Measurements from ENCODE around the gene CALCOCO1. TPM values are rescaled to one million over a fixed set of nuclear protein-coding genes. Genes with fewer than 3 reads are reported as not detected.

CALCOCO1 gene
- total RNA-seq, 1 experiment from 2014 or later = 48.0 TPM

- H3K4me1 ChIP-seq (ENCODE audit: control insufficient read depth, insufficient read depth, low read length) = peaks cover 13% of the 10 kb centered on the region
- H3K27me3 ChIP-seq (ENCODE audit: control insufficient read depth, insufficient read depth, low read length) = 0 out of 2 replicates have a peak, but pooled peaks cover 6% of the 10 kb centered on the region
- no peaks in the 10 kb centered on the region for H3K36me3 ChIP-seq (ENCODE audit: control insufficient read depth, insufficient read depth, low read length)
- TF ChIP-seq TCF7L2 (IDR thresholded peaks at IDR 0.05; ENCODE audit: low read depth, low read length) = no peak; the same call in 1 of the 2 replicates
- peak; percentile 60; the same call in 1 of the 2 replicates for TF ChIP-seq POLR2AphosphoS5 (IDR thresholded peaks at IDR 0.05; ENCODE audit: low read depth, low read length)
- TF ChIP-seq SIN3A (IDR thresholded peaks at IDR 0.05; ENCODE audit: borderline replicate concordance, insufficient read depth, low read depth, low read length) = no peak
- TF ChIP-seq REST (IDR thresholded peaks at IDR 0.05; ENCODE audit: insufficient read depth in 1 of 2, low read depth in 2 of 2, low read length in 1 of 2) = no peak
- peak; percentile 100 for TF ChIP-seq CTCF (IDR thresholded peaks at IDR 0.05)
- DNase-seq (ENCODE audit: low read depth, low spot score) (peak; percentile 80), ATAC-seq (peak; percentile 93)
- no TSS peak for BruUV-seq (replicated peaks)
- H3K27ac ChIP-seq (ENCODE audit: low read length) = peak overlapping the region; percentile 25; the same call in 1 of the 2 replicates
- intact Hi-C loops (cut with micrococcal nuclease; ENCODE audit: unreplicated experiment) = no loop called here
- POLR2A ChIA-PET = no interaction called here
- H3K9me3 ChIP-seq (ENCODE audit: control insufficient read depth, insufficient read depth, low read depth, low read length) = no peaks in the 10 kb centered on the region
- in situ Hi-C loops (cut with HindIII; ENCODE audit: low pct_unique_long_range_greater_than_20kb, low sequenced_read_pairs) = no loop called here
- H3K4me3 ChIP-seq (ENCODE audit: low read depth in 2 of 2, low read length in 2 of 2) = no peak overlapping the region
- CTCF ChIA-PET = interaction anchor here (0.5 to 4.9 kb wide), 15 partner anchors 10 to 462 kb away, joined by 3 to 45 read pairs (median 3); partner anchors contain the start of gene HOXC8
Measured at GRCh38 chr12:53746592-53747092, 19.4 kb upstream of the CALCOCO1 start.

GRCh38 chr12:53744751-53745150 lies 17.5 kb upstream of the CALCOCO1 start:
- no peaks in the 10 kb centered on the region for H3K36me3 ChIP-seq (ENCODE audit: control insufficient read depth, insufficient read depth, low read length)
- TF ChIP-seq SIN3A (IDR thresholded peaks at IDR 0.05; ENCODE audit: borderline replicate concordance, insufficient read depth, low read depth, low read length) (no peak), POLR2AphosphoS5 (IDR thresholded peaks at IDR 0.05; ENCODE audit: low read depth, low read length) (no peak)
- in situ Hi-C loops (cut with HindIII; ENCODE audit: low pct_unique_long_range_greater_than_20kb, low sequenced_read_pairs) = no loop called here
- H3K27me3 ChIP-seq (ENCODE audit: control insufficient read depth, insufficient read depth, low read length) = 0 out of 2 replicates have a peak, but pooled peaks cover 6% of the 10 kb centered on the region
- POLR2A ChIA-PET = interaction anchor here (0.6 kb wide), 1 partner anchor 264 kb away, joined by 17 read pairs; the partner anchor contains the start of gene HOXC8
- H3K4me1 ChIP-seq (ENCODE audit: control insufficient read depth, insufficient read depth, low read length) = 0 out of 2 replicates have a peak, but pooled peaks cover 2% of the 10 kb centered on the region
- no peak overlapping the region for H3K4me3 ChIP-seq (ENCODE audit: low read depth in 2 of 2, low read length in 2 of 2)
- DNase-seq (ENCODE audit: low read depth, low spot score) = no peak
- intact Hi-C loops (cut with micrococcal nuclease; ENCODE audit: unreplicated experiment) = no loop called here
- no peaks in the 10 kb centered on the region for H3K9me3 ChIP-seq (ENCODE audit: control insufficient read depth, insufficient read depth, low read depth, low read length)
- no peak overlapping the region for H3K27ac ChIP-seq (ENCODE audit: low read length)
- ATAC-seq = no peak
- CTCF ChIA-PET = interaction anchor here (0.6 to 4.9 kb wide), 4 partner anchors 12 to 208 kb away, joined by 3 to 45 read pairs (median 14); no protein-coding TSS in a partner anchor
- BruUV-seq (replicated peaks) = no TSS peak

GRCh38 chr12:53744130-53744441 lies 16.8 kb upstream of the CALCOCO1 start:
- intact Hi-C loops (cut with micrococcal nuclease; ENCODE audit: unreplicated experiment) (no loop called here), in situ Hi-C loops (cut with HindIII; ENCODE audit: low pct_unique_long_range_greater_than_20kb, low sequenced_read_pairs) (no loop called here)
- 0 out of 2 replicates have a peak, but pooled peaks cover 6% of the 10 kb centered on the region for H3K27me3 ChIP-seq (ENCODE audit: control insufficient read depth, insufficient read depth, low read length)
- DNase-seq (ENCODE audit: low read depth, low spot score) (no peak), ATAC-seq (no peak)
- no peaks in the 10 kb centered on the region for H3K9me3 ChIP-seq (ENCODE audit: control insufficient read depth, insufficient read depth, low read depth, low read length)
- no TSS peak for BruUV-seq (replicated peaks)
- TF ChIP-seq POLR2AphosphoS5 (IDR thresholded peaks at IDR 0.05; ENCODE audit: low read depth, low read length) = no peak
- ChIA-PET POLR2A (no interaction called here), CTCF (interaction anchor here (0.9 to 4.9 kb wide), 6 partner anchors 10 to 200 kb away, joined by 3 to 45 read pairs (median 6); no protein-coding TSS in a partner anchor)
- no peak overlapping the region for H3K4me3 ChIP-seq (ENCODE audit: low read depth in 2 of 2, low read length in 2 of 2)
- H3K27ac ChIP-seq (ENCODE audit: low read length) = no peak overlapping the region
- peaks cover 2% of the 10 kb centered on the region; the same call in 1 of the 2 replicates for H3K4me1 ChIP-seq (ENCODE audit: control insufficient read depth, insufficient read depth, low read length)
- no peaks in the 10 kb centered on the region for H3K36me3 ChIP-seq (ENCODE audit: control insufficient read depth, insufficient read depth, low read length)
